Keratinocyte (primary cell): ENCODE data around the gene UNC5A. TPM values are rescaled to one million over a fixed set of nuclear protein-coding genes. Genes with fewer than 3 reads are reported as not detected.

Experiments
- DNase-seq: peaks from one replicate; pipeline ENCODE4 v3.0.0-alpha.2; 2011; ENCODE audit warnings: low read depth, missing footprints, low spot score
- FAIRE-seq: peaks from 2 replicates; lab custom pipeline; 2011; peaks lifted over from hg19 to GRCh38; lab: Jason Lieb, UNC
- H2AFZ ChIP-seq: 2 replicates; pipeline ENCODE4 v1.6.0; 2012; ENCODE audit warnings: low read length, control low read depth, inconsistent platforms; ENCODE audit not compliant: control insufficient read depth
- H3K27ac ChIP-seq: 2 replicates; pipeline ENCODE4 v1.5.1; 2011; ENCODE audit warnings: low read length; ENCODE audit not compliant: control insufficient read depth, insufficient read depth
- H3K27me3 ChIP-seq: 3 replicates; pipeline ENCODE4 v1.6.0; 2011; ENCODE audit warnings: low read length; ENCODE audit not compliant: control insufficient read depth, insufficient read depth; ENCODE audit errors: extremely low read depth
- H3K36me3 ChIP-seq, 2 experiments: 2 replicates in 1 of 2; 3 replicates in 1 of 2; pipeline ENCODE4 v1.5.1; 2011; ENCODE audit warnings: low read length in 2 of 2, mild to moderate bottlenecking in 1 of 2; ENCODE audit not compliant: control insufficient read depth in 2 of 2, insufficient read depth in 2 of 2; ENCODE audit errors: extremely low read depth in 1 of 2
- H3K4me1 ChIP-seq: 3 replicates; pipeline ENCODE4 v1.5.1; 2011; ENCODE audit warnings: low read length; ENCODE audit not compliant: control insufficient read depth, insufficient read depth; ENCODE audit errors: extremely low read depth
- H3K4me2 ChIP-seq: 3 replicates; pipeline ENCODE4 v1.6.0; 2011; ENCODE audit warnings: low read depth, low read length; ENCODE audit not compliant: control insufficient read depth, insufficient read depth; ENCODE audit errors: extremely low read depth
- H3K4me3 ChIP-seq, 3 experiments: fragments of 200-600 bp in 1 of 3; sonication (generic) in 1 of 3; 2 replicates in 2 of 3; 3 replicates in 1 of 3; pipeline ENCODE4 v1.5.1; 2011 to 2016; ENCODE audit warnings: low read length in 3 of 3, mild to moderate bottlenecking in 3 of 3, control low read depth in 2 of 3, inconsistent platforms in 1 of 3, low read depth in 1 of 3, mixed read lengths in 1 of 3, mixed run types in 1 of 3, moderate library complexity in 1 of 3; ENCODE audit not compliant: control insufficient read depth in 2 of 3, insufficient read depth in 2 of 3; ENCODE audit errors: extremely low read depth in 1 of 3
- H3K79me2 ChIP-seq: 2 replicates; pipeline ENCODE4 v1.6.0; 2012; ENCODE audit warnings: low read length; ENCODE audit not compliant: control insufficient read depth, insufficient read depth
- H3K9ac ChIP-seq: 3 replicates; pipeline ENCODE4 v1.6.0; 2011; ENCODE audit warnings: low read length; ENCODE audit not compliant: control insufficient read depth, insufficient read depth; ENCODE audit errors: extremely low read depth
- H3K9me1 ChIP-seq: 3 replicates; pipeline ENCODE4 v1.6.0; 2011; ENCODE audit warnings: low read length; ENCODE audit not compliant: control insufficient read depth, insufficient read depth; ENCODE audit errors: extremely low read depth
- H3K9me3 ChIP-seq: 2 replicates; pipeline ENCODE4 v1.5.1; 2012; ENCODE audit warnings: low read depth, low read length; ENCODE audit not compliant: control insufficient read depth
- H4K20me1 ChIP-seq: 3 replicates; pipeline ENCODE4 v1.6.0; 2011; ENCODE audit warnings: low read length; ENCODE audit not compliant: control insufficient read depth, insufficient read depth; ENCODE audit errors: extremely low read depth
- CTCF ChIP-seq, 3 experiments: IDR thresholded peaks in 1 of 3; conservative IDR thresholded peaks in 1 of 3; optimal IDR thresholded peaks in 1 of 3; 2 replicates in 2 of 3; 3 replicates in 1 of 3; pipeline versions ENCODE3 to v1.5.1; 2011; ENCODE audit warnings: low read length in 3 of 3, mild to moderate bottlenecking in 3 of 3, moderate library complexity in 2 of 3, control low read depth in 1 of 3, inconsistent platforms in 1 of 3; ENCODE audit not compliant: insufficient read depth in 2 of 3; ENCODE audit errors: extremely low read depth in 1 of 3
- EZH2 ChIP-seq: IDR thresholded peaks from one replicate; pipeline ENCODE4 v1.6.1; 2012; ENCODE audit warnings: inconsistent platforms, mild to moderate bottlenecking, low read length, moderate library complexity
- dilution Hi-C: fragments of 300-500 bp; cut with MboI; formaldehyde crosslinking; loops from one replicate; pipeline ENCODE4 v1.7.0; 2020; ENCODE audit warnings: low sequenced_read_pairs; ENCODE audit not compliant: extremely low pct_ligation_motif_present
- polyA plus RNA-seq, 5 experiments: library from polyadenylated mRNA; depleted of rRNA in 3 of 5; stranded (reverse) in 3 of 5; stranded (forward) in 1 of 5; unstranded in 1 of 5; fragments of >200 nt; gene quantifications; 1 replicate in 1 of 5; 2 replicates in 3 of 5; 3 replicates in 1 of 5; pipeline versions ENCODE4 v1.2.1 to v1.2.3, GENCODE V29; 2011 to 2012; ENCODE audit warnings: missing spikeins in 2 of 5, low read depth in 1 of 5, low replicate concordance in 1 of 5

UNC5A gene
- polyA plus RNA-seq, 1 donor (not counting 4 experiments of a cell fraction or from before 2014, with no cell fraction given): not detected

- DNase-seq (peak; percentile 44), FAIRE-seq (no peak)
- Histone ChIP-seq H3K9me3 (no peaks in the 10 kb centered on the region), H3K36me3 (no peaks in the 10 kb centered on the region), H2AFZ (no peak overlapping the region), H3K9me1 (no peaks in the 10 kb centered on the region), H3K79me2 (no peaks in the 10 kb centered on the region), H3K27me3 (peaks cover 10% of the 10 kb centered on the region), H3K27ac (no peak overlapping the region), H3K4me3 (no peak overlapping the region), H3K4me1 (no peaks in the 10 kb centered on the region), H4K20me1 (peaks cover 3% of the 10 kb centered on the region), H3K4me2 (no peak overlapping the region), H3K9ac (no peak overlapping the region)
- dilution Hi-C loops: no loop called here
- TF ChIP-seq CTCF (optimal IDR thresholded peaks at IDR 0.05 in 1 of 3, IDR thresholded peaks at IDR 0.05 in 1 of 3, conservative IDR thresholded peaks at IDR 0.05 in 1 of 3; ENCODE audit: extremely low read depth in 1 of 3, insufficient read depth in 2 of 3, low read length in 3 of 3) (no peak), EZH2 (no peak)
Observed at GRCh38 chr5:176837707-176838115, 27.4 kb downstream of the UNC5A start.

GRCh38 chr5:176843673-176844072 lies 33.3 kb downstream of the UNC5A start:
- dilution Hi-C loops: no loop called here
- H3K4me1 ChIP-seq: peaks cover 8% of the 10 kb centered on the region
- no peak for FAIRE-seq
- H3K4me3 ChIP-seq: no peak overlapping the region
- no peak for DNase-seq
- H4K20me1 ChIP-seq: no peaks in the 10 kb centered on the region
- no peaks in the 10 kb centered on the region for H3K79me2 ChIP-seq
- no peaks in the 10 kb centered on the region for H3K9me3 ChIP-seq
- H3K27me3 ChIP-seq: peaks cover 19% of the 10 kb centered on the region
- no peak overlapping the region for H3K9ac ChIP-seq
- H3K4me2 ChIP-seq: no peak overlapping the region
- TF ChIP-seq EZH2 (no peak), CTCF (optimal IDR thresholded peaks at IDR 0.05 in 1 of 3, IDR thresholded peaks at IDR 0.05 in 1 of 3, conservative IDR thresholded peaks at IDR 0.05 in 1 of 3; ENCODE audit: extremely low read depth in 1 of 3, insufficient read depth in 2 of 3, low read length in 3 of 3) (no peak)
- H3K27ac ChIP-seq: no peak overlapping the region
- H2AFZ ChIP-seq: no peak overlapping the region
- no peaks in the 10 kb centered on the region for H3K36me3 ChIP-seq
- H3K9me1 ChIP-seq: no peaks in the 10 kb centered on the region
